Prostate gland (tissue), 2 donors: ENCODE data around the gene TACC2.

ENCODE experiments used
- CTCF ChIP-seq, 4 experiments: fragments of 200-600 bp in 2 of 4; fragments of 450-650 bp in 2 of 4; sonication (generic) in 2 of 4; IDR thresholded peaks; 1 replicate in 3 of 4; 2 replicates in 1 of 4; pipeline ENCODE4 v1.5.1; 2016 to 2019; ENCODE audit warnings: antibody characterized with exemption in 4 of 4, mild to moderate bottlenecking in 2 of 4, moderate library complexity in 2 of 4
- POLR2A ChIP-seq: fragments of 450-650 bp; IDR thresholded peaks from one replicate; pipeline ENCODE4 v1.6.1; 2016; ENCODE audit warnings: antibody characterized with exemption, mild to moderate bottlenecking
- POLR2AphosphoS5 ChIP-seq: sonication (generic); formaldehyde crosslinking; IDR thresholded peaks from one replicate; pipeline ENCODE4 v1.6.1; 2017; ENCODE audit warnings: antibody characterized with exemption

GRCh38 chr10:122189185-122189584 is 200.2 kb downstream of the TACC2 start:
- TF ChIP-seq POLR2A: no peak
- peak in 1 of 4 experiments; percentile 12 for TF ChIP-seq CTCF (IDR thresholded peaks at IDR 0.05)
- TF ChIP-seq POLR2AphosphoS5: no peak
